D721Med (cell line): ENCODE data around the gene TANGO2.
A peak's percentile ranks its signal among the peaks of the same experiment; 100 is the strongest.

Experiments used
- DNase-seq: peaks from one replicate; pipeline ENCODE4 v3.0.0; 2011; ENCODE audit warnings: low spot score; ENCODE audit not compliant: insufficient read length
- FAIRE-seq: peaks from 2 replicates; lab custom pipeline; 2011; peaks lifted over from hg19 to GRCh38; lab: Jason Lieb, UNC
- TF ChIP-seq, protein P1 (sequence below): IDR thresholded peaks from 2 replicates; pipeline ENCODE4 v1.5.1; 2012; ENCODE audit warnings: mild to moderate bottlenecking, control low read depth; ENCODE audit not compliant: insufficient read depth; ENCODE audit errors: missing control alignments

The TANGO2 gene

DNA sequence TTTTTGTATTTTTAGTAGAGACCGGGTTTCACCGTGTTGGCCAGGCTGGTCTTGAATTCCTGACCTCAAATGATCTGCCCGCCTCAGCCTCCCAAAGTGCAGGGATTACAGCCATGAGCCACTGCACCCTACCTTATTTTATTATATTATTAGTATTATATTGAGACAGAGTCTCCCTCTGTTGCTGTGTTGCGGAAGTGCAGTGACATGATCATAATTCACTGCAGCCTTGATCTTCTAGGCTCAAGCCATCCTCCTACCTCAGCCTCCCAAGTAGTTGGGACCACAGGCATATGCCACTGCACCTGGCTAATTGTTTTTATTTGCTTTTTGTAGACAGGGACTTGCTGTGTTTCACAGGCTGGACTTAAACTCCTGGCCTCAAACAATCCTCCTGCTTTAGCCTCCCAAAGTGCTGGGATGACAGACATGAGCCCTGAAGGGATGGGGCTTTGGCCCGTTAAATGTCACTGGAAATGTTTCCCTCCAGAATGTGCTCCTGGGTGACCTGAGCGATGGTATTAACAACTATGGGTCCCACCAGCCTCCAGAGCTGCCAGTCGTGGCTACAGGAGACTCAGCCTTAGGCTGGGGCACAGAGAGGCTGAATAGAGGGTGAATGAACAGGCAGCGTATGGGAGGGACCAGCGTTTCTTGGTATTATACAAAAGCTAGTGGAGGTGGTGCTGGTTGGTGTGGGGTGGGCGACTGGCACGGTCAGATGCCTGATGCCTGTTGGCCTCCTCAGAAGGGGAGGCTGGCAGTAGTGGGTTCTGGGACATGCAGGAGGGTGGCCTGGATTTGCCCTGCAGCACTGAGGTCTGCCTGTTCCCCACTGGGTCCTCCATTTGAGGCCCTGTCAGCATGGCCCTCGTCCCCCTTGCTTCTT, 7.3 kb downstream of the TANGO2 start:
- TF ChIP-seq, protein P1, sequence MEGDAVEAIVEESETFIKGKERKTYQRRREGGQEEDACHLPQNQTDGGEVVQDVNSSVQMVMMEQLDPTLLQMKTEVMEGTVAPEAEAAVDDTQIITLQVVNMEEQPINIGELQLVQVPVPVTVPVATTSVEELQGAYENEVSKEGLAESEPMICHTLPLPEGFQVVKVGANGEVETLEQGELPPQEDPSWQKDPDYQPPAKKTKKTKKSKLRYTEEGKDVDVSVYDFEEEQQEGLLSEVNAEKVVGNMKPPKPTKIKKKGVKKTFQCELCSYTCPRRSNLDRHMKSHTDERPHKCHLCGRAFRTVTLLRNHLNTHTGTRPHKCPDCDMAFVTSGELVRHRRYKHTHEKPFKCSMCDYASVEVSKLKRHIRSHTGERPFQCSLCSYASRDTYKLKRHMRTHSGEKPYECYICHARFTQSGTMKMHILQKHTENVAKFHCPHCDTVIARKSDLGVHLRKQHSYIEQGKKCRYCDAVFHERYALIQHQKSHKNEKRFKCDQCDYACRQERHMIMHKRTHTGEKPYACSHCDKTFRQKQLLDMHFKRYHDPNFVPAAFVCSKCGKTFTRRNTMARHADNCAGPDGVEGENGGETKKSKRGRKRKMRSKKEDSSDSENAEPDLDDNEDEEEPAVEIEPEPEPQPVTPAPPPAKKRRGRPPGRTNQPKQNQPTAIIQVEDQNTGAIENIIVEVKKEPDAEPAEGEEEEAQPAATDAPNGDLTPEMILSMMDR = peak; percentile 27
- no peak for DNase-seq
- FAIRE-seq = no peak

DNA sequence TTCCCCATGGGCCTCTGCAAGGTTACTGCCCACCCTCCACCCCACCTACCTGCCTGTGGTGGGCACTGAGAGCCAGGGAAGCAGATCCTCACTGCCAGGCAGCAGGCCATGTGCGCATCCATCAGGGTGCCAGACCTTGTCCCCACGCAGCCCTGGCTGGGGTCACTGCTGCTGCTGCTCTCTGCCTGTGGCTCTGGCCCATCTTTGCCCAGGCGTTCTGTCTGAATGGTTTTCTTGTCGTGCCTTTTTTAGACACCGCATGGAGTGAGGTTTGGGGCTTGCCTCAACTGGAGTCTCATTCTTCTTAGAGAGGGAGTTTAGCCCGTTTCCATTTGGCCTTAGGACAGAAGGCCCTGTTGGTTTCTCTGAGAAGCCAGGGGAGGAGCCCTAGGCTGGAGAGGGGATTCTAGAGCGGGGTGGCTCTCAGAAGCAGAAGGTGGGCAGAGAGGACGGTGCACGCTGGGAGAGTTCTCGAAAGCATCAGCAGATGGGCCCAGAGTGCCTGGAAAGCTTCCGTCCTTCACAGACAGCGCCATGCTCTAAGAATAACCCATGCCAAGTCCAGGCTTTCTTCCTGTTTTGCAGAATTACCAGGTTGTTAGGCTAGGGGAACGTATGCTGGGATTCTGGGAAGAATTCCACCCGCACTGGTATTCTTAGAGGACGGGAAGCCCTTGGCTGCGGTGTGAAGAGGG, 8.1 kb downstream of the TANGO2 start:
- TF ChIP-seq, protein P1 = no peak
- no peak for DNase-seq
- FAIRE-seq = no peak

- FAIRE-seq = no peak
- TF ChIP-seq, protein P1 = no peak
- DNase-seq = no peak
Measured at GRCh38 chr22:20029550-20030225, 8.8 kb downstream of the TANGO2 start.

DNA sequence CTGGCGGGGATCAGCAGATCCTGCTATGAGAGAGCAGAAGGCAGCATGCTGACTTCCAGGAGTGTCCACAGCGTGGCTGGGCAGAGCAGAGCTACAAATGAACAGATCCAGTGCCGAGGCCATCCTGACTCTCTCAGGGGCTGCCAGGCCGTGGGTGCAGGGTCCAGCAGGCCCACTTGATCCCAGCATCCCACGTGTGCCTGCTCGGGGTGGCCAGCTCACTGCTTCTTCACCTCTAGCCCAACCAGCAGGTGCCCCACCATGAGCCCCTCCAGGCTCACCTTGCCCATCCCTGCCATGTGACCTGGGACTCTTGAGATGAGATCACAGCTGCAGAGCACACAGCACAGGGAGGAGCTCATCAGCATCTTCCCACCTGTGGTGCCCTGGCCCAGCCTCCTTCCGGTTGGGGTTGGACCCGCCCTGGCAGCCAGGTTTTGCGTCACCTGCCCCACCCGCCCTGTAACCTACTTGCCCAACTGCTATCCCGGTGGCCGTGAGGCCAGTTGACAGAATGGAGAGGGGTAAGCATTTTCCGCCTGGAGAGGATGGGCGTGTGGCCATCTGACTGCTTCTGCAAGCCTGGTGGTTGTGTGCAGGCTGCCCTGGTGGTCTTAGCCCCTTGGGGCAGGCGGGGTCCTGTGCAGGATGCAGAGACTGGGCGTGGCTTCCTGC, 11.0 kb downstream of the TANGO2 start:
- TF ChIP-seq, protein P1 = no peak
- FAIRE-seq (no peak), DNase-seq (no peak)

GRCh38 chr22:20032407-20032991, 11.6 kb downstream of the TANGO2 start:
- DNase-seq = no peak
- no peak for FAIRE-seq
- TF ChIP-seq, protein P1 = no peak

DNA sequence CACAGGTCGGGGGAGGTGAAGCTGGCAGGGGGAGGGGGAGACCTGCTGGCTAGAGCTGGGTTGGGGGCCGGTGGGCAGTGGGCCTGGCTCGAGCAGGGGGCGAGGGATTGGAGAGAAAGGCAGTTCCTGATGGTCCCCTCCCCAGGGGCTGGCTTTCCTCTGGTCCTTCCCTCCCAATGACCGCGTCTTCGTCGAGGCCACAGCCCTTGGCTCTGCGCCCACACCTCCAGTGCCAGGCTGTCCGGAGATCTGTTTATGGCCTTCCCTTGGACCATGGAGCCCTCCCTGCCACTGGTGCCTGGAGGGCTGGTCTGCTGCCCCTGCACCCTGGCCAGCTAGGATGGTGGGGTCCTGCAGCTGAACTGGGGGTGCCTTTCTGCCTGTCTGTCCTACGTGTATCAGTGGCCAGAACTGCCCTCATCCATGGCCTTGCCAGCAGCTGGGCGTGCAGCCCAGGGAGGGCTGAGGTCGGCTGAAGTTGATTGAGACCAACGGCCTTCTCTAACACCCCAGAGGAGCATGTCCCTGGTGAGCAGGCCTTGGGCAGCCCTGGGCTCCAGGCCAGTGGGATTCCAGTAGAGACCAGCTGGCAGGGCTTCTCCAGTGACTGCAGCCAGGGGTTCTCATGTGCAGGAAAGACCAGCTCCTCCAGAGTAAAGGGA, 12.3 kb downstream of the TANGO2 start:
- TF ChIP-seq, protein P1 = no peak
- DNase-seq (no peak), FAIRE-seq (no peak)
